ENCODE data around the gene RPAIN.

DNA sequence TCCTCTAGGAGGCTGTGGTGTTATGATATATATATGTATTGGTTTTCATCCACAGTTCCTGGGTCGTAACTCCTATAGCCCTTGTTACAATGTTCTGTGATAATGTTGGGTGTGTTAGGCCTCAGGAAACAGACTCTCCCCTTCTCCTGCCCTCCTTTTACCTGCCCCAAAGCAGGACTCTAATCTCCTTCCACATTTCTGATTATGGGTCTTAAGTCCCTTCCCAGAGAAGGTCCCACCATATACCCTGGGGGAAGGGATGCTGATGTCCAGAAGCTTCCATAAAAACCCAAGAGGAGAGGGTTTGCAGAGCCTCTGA lies 19.4 kb downstream of the RPAIN start:
- TF ChIP-seq, protein P1, sequence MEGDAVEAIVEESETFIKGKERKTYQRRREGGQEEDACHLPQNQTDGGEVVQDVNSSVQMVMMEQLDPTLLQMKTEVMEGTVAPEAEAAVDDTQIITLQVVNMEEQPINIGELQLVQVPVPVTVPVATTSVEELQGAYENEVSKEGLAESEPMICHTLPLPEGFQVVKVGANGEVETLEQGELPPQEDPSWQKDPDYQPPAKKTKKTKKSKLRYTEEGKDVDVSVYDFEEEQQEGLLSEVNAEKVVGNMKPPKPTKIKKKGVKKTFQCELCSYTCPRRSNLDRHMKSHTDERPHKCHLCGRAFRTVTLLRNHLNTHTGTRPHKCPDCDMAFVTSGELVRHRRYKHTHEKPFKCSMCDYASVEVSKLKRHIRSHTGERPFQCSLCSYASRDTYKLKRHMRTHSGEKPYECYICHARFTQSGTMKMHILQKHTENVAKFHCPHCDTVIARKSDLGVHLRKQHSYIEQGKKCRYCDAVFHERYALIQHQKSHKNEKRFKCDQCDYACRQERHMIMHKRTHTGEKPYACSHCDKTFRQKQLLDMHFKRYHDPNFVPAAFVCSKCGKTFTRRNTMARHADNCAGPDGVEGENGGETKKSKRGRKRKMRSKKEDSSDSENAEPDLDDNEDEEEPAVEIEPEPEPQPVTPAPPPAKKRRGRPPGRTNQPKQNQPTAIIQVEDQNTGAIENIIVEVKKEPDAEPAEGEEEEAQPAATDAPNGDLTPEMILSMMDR (IDR thresholded peaks at IDR 0.05) = peak in 1 of 4 experiments; percentile 4
- TF ChIP-seq POLR2A (IDR thresholded peaks at IDR 0.05) = no peak
- TF ChIP-seq POLR2AphosphoS5 (IDR thresholded peaks at IDR 0.05) = no peak
